PC-3 (cell line): ENCODE results near the gene NPFF. TPM values are rescaled to one million over a fixed set of nuclear protein-coding genes. Genes with fewer than 3 reads are reported as not detected.

Experiments used
- ATAC-seq: fragments of 200-7000 bp; cut with Tn5 transposase; 2 replicates; pipeline ENCODE4 v1.9.1; 2020; ENCODE audit warnings: mild to moderate bottlenecking, moderate library complexity
- BruUV-seq: library from RNA; stranded (reverse); fragments of 400-500 nt; replicated peaks from 2 replicates; lab custom pipeline; 2021; lab: Mats Ljungman, UMichigan
- CTCF ChIA-PET: fragments of 300-600 bp; sonication (Branson Sonifier 250); formaldehyde crosslinking; loops from one replicate; lab custom pipeline; 2022; ENCODE audit warnings: antibody characterized with exemption; lab: Charles Lee
- POLR2A ChIA-PET: fragments of 300-600 bp; sonication (Branson Sonifier 250); formaldehyde crosslinking; loops from one replicate; lab custom pipeline; 2022; ENCODE audit warnings: antibody characterized with exemption; ENCODE audit not compliant: unreplicated experiment; lab: Charles Lee
- DNase-seq: peaks from one replicate; pipeline ENCODE4 v3.0.0-alpha.2; 2015
- H2AFZ ChIP-seq: fragments of 300-600 bp; sonication (generic); 2 replicates; pipeline ENCODE4 v1.6.0; 2016; ENCODE audit warnings: antibody characterized with exemption, low read length
- H3F3A ChIP-seq: fragments of 300-600 bp; sonication (generic); one replicate; pipeline ENCODE4 v1.6.0; 2017; ENCODE audit warnings: antibody characterized with exemption, low read length, control low read depth, mild to moderate bottlenecking; ENCODE audit not compliant: unreplicated experiment
- H3K27ac ChIP-seq: fragments of 300-600 bp; sonication (generic); 2 replicates; pipeline ENCODE4 v1.5.1; 2016; ENCODE audit warnings: mild to moderate bottlenecking, low read length
- H3K27me3 ChIP-seq: fragments of 300-600 bp; sonication (generic); 2 replicates; pipeline ENCODE4 v1.6.1; 2016; ENCODE audit warnings: low read length, mixed read lengths
- H3K36me3 ChIP-seq: fragments of 300-600 bp; sonication (generic); 2 replicates; pipeline ENCODE4 v1.6.1; 2016; ENCODE audit warnings: low read depth, mixed run types, low read length, mixed read lengths
- H3K4me1 ChIP-seq: fragments of 300-600 bp; sonication (generic); 2 replicates; pipeline ENCODE4 v1.5.1; 2016; ENCODE audit warnings: low read length; ENCODE audit not compliant: insufficient read depth
- H3K4me2 ChIP-seq: fragments of 300-600 bp; sonication (generic); 2 replicates; pipeline ENCODE4 v1.6.0; 2016; ENCODE audit warnings: low read length
- H3K4me3 ChIP-seq: fragments of 300-600 bp; sonication (generic); 2 replicates; pipeline ENCODE4 v1.5.1; 2016; ENCODE audit warnings: mild to moderate bottlenecking, low read length, mixed read lengths
- H3K79me2 ChIP-seq: fragments of 300-600 bp; sonication (generic); 2 replicates; pipeline ENCODE4 v1.6.1; 2017; ENCODE audit warnings: low read length, mixed read lengths
- H3K9ac ChIP-seq: fragments of 300-600 bp; sonication (generic); 2 replicates; pipeline ENCODE4 v1.6.0; 2016; ENCODE audit warnings: mild to moderate bottlenecking, low read length
- H3K9me2 ChIP-seq: fragments of 300-600 bp; sonication (generic); replicated peaks from 2 replicates; pipeline ENCODE4 v1.6.1; 2016; ENCODE audit warnings: mixed run types, low read length, mixed read lengths
- H3K9me3 ChIP-seq: fragments of 300-600 bp; sonication (generic); 2 replicates; pipeline ENCODE4 v1.6.1; 2016; ENCODE audit warnings: low read length, mixed read lengths
- H4K20me1 ChIP-seq: fragments of 300-600 bp; sonication (generic); 2 replicates; pipeline ENCODE4 v1.6.1; 2016; ENCODE audit warnings: low read length, mixed read lengths
- EZH2 ChIP-seq: fragments of 300-600 bp; sonication (generic); IDR thresholded peaks from one replicate; pipeline ENCODE4 v1.6.1; 2017; ENCODE audit warnings: antibody characterized with exemption, mild to moderate bottlenecking, low read length; ENCODE audit not compliant: unreplicated experiment
- EZH2phosphoT487 ChIP-seq: fragments of 300-600 bp; sonication (generic); IDR thresholded peaks from 2 replicates; pipeline ENCODE4 v1.6.1; 2018; ENCODE audit warnings: mild to moderate bottlenecking, antibody characterized with exemption, low read length, borderline replicate concordance
- intact Hi-C: fragments of 100-400 bp; cut with micrococcal nuclease; formaldehyde crosslinking; loops from 2 replicates; pipeline ENCODE4 v1.9.0; 2023
- total RNA-seq: library from RNA; depleted of rRNA; stranded (reverse); fragments of >200 nt; gene quantifications from 2 replicates; pipeline ENCODE4 v1.2.3, GENCODE V29; 2014
- TF ChIP-seq, protein P1 (sequence below): fragments of 300-600 bp; sonication (generic); conservative IDR thresholded peaks from 2 replicates; pipeline ENCODE4 v1.5.1; 2017; ENCODE audit warnings: antibody characterized with exemption, low read depth, mild to moderate bottlenecking, low read length

Gene NPFF
- total RNA-seq, 1 experiment from 2014 or later: not detected

DNA sequence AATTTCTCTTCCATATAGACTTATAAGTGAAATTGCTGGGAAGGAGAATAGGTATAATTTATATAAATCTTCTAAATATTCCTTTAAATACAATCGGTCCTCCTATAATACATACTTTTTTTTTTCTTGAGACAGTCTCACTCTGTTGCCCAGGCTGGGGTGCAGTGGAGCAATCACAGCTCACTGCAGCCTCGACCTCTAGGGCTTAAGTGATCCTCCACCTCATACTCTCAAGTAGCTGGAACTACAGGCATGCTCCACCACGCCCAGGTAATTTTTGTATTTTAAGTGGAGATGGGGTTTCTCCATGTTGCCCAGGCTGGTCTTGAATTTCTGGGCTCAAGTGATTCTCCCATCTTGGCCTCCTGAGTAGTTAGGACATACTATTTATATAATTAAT lies 29.7 kb upstream of the NPFF start:
- Histone ChIP-seq H3K79me2 (no peaks in the 10 kb centered on the region), H3K27ac (no peak overlapping the region), H3K4me2 (no peak overlapping the region), H3K4me3 (no peak overlapping the region), H3K27me3 (no peaks in the 10 kb centered on the region), H3K4me1 (peaks cover 19% of the 10 kb centered on the region), H3K9ac (no peak overlapping the region), H3K36me3 (peaks cover 48% of the 10 kb centered on the region), H2AFZ (no peak overlapping the region), H3F3A (peaks cover 8% of the 10 kb centered on the region), H3K9me2 (no peaks in the 10 kb centered on the region), H3K9me3 (no peaks in the 10 kb centered on the region), H4K20me1 (no peaks in the 10 kb centered on the region)
- intact Hi-C loops: no loop called here
- ChIA-PET POLR2A (no interaction called here), CTCF (no interaction called here)
- no TSS peak for BruUV-seq
- no peak for ATAC-seq
- no peak for DNase-seq
- TF ChIP-seq EZH2 (no peak), EZH2phosphoT487 (no peak)
- TF ChIP-seq, protein P1, sequence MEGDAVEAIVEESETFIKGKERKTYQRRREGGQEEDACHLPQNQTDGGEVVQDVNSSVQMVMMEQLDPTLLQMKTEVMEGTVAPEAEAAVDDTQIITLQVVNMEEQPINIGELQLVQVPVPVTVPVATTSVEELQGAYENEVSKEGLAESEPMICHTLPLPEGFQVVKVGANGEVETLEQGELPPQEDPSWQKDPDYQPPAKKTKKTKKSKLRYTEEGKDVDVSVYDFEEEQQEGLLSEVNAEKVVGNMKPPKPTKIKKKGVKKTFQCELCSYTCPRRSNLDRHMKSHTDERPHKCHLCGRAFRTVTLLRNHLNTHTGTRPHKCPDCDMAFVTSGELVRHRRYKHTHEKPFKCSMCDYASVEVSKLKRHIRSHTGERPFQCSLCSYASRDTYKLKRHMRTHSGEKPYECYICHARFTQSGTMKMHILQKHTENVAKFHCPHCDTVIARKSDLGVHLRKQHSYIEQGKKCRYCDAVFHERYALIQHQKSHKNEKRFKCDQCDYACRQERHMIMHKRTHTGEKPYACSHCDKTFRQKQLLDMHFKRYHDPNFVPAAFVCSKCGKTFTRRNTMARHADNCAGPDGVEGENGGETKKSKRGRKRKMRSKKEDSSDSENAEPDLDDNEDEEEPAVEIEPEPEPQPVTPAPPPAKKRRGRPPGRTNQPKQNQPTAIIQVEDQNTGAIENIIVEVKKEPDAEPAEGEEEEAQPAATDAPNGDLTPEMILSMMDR: no peak

- no peaks in the 10 kb centered on the region for H3K27me3 ChIP-seq
- no peaks in the 10 kb centered on the region for H3K9me3 ChIP-seq
- BruUV-seq: no TSS peak
- no peak overlapping the region for H2AFZ ChIP-seq
- ATAC-seq: no peak
- intact Hi-C loops: no loop called here
- H4K20me1 ChIP-seq: no peaks in the 10 kb centered on the region
- CTCF ChIA-PET: no interaction called here
- POLR2A ChIA-PET: interaction anchor here (0.6 kb wide), 1 partner anchor 33 kb away, joined by 3 read pairs; the partner anchor contains the start of gene TARBP2
- H3K9me2 ChIP-seq: no peaks in the 10 kb centered on the region
- peaks cover 38% of the 10 kb centered on the region for H3K36me3 ChIP-seq
- H3K4me3 ChIP-seq: no peak overlapping the region
- H3F3A ChIP-seq: peaks cover 2% of the 10 kb centered on the region
- no peak overlapping the region for H3K27ac ChIP-seq
- TF ChIP-seq EZH2phosphoT487 (no peak), EZH2 (no peak)
- TF ChIP-seq, protein P1: no peak
- DNase-seq: no peak
- no peak overlapping the region for H3K4me2 ChIP-seq
- no peaks in the 10 kb centered on the region for H3K79me2 ChIP-seq
- H3K4me1 ChIP-seq: peaks cover 20% of the 10 kb centered on the region
- H3K9ac ChIP-seq: no peak overlapping the region
These were observed 26.2 kb upstream of the NPFF start for GRCh38 chr12:53533471-53533870.

DNA sequence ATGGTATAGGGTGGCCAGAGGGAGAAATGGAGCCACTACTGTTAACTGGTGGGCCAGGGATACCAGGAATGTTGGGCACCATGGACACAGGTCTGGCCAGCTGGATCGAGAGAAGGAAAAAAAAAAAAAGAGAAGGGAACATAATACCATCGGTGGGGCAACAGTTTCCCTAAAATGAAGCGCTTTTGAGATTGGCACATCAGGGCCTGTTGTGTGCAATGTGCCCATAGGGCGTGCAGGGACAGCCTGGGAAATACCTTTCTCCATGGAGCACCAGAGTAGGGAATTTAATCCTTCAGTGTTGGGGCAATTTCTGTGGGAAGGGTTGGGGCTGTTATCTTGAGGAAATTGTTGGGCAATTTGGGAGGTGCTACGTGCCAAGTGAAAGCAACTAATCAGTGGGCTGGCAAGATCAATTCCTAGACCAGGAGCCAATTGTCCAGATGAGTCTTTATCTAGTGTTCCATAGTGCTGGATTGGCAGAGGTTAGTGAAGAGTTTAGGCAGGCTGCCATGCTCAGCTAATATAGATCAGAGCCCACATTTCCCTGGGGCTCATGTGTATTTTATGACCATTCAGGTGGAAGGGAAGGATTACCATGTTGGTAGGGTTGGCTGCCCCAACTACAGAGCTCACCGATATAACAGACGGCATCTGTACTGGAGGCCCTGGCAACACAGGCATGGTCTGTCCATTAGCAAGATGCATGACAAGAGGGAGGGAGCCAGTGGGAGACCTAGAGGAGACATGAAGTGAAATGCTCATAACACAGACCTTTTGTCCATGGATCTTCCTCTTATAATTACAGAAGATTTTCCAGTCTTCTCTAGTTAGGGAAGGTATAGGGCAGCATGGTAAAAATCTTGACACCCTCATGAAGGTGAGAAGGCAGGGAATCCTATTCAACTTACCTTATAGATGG lies 25.5 kb upstream of the NPFF start:
- ChIA-PET CTCF (interaction anchor here (0.6 kb wide), 1 partner anchor 436 kb away, joined by 9 read pairs; no protein-coding TSS in a partner anchor), POLR2A (no interaction called here)
- no peak for DNase-seq
- Histone ChIP-seq H3K4me3 (no peak overlapping the region), H3K4me1 (peaks cover 13% of the 10 kb centered on the region), H3K27ac (no peak overlapping the region), H3K9me2 (no peaks in the 10 kb centered on the region), H3K36me3 (peaks cover 38% of the 10 kb centered on the region), H2AFZ (no peak overlapping the region), H3K79me2 (no peaks in the 10 kb centered on the region), H3K9ac (no peak overlapping the region), H3K4me2 (no peak overlapping the region), H3F3A (no peaks in the 10 kb centered on the region), H4K20me1 (no peaks in the 10 kb centered on the region), H3K27me3 (no peaks in the 10 kb centered on the region), H3K9me3 (no peaks in the 10 kb centered on the region)
- intact Hi-C loops: no loop called here
- no peak for TF ChIP-seq EZH2phosphoT487
- TF ChIP-seq, protein P1: no peak
- no peak for TF ChIP-seq EZH2
- ATAC-seq: no peak
- no TSS peak for BruUV-seq
